Measurements from ENCODE around the gene PSMC4.

The PSMC4 gene

GRCh38 chr19:40023969-40024368 is 53.0 kb downstream of the PSMC4 start:
- no peak for TF ChIP-seq CTCF (conservative IDR thresholded peaks at IDR 0.05; ENCODE audit: low read depth, low read length)
- no peak for DNase-seq (ENCODE audit: low read depth)
- H3K4me3 ChIP-seq (ENCODE audit: low read length): no peak overlapping the region

- no peak for DNase-seq (ENCODE audit: low read depth)
- no peak overlapping the region for H3K4me3 ChIP-seq (ENCODE audit: low read length)
- TF ChIP-seq CTCF (conservative IDR thresholded peaks at IDR 0.05; ENCODE audit: low read depth, low read length): no peak
Measured at GRCh38 chr19:40025938-40026596, 55.1 kb downstream of the PSMC4 start.

DNA sequence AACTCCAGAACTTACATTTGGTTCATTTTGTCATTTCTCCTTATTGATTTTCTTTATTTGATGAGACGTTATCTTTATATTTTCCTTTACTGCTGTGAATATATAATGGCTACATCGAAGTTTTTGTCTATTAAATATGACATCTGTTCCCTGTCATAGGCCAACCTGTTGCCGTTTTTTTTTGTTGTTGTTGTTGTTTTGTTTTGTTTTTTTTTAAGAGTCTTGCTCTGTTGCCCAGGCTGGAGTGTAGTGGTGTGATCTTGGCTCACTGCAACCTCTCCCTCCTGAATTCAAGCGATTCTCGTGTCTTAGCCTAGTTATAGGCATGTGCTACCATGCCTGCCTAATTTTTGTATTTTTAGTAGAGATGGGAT is 55.6 kb downstream of the PSMC4 start:
- no peak overlapping the region for H3K4me3 ChIP-seq (ENCODE audit: low read length)
- no peak for DNase-seq (ENCODE audit: low read depth)
- no peak for TF ChIP-seq CTCF (conservative IDR thresholded peaks at IDR 0.05; ENCODE audit: low read depth, low read length)
